ENCODE data around the gene PERP. TPM values are rescaled to one million over a fixed set of nuclear protein-coding genes. Genes with fewer than 3 reads are reported as not detected.

Gene PERP
- total and polyA plus RNA-seq, 2 of the 8 experiments (the other 6 are each of a cell fraction or from before 2014, with no cell fraction given): 21.0 to 26.7 TPM

- no peak overlapping the region for H4K91ac ChIP-seq (replicated peaks; ENCODE audit: insufficient read length, low read length)
- H3K4me3 ChIP-seq (ENCODE audit: extremely low read depth in 1 of 4, insufficient read depth in 2 of 4, low read depth in 3 of 4, low read length in 4 of 4): no peak overlapping the region
- H3K9me3 ChIP-seq (ENCODE audit: insufficient read depth in 2 of 2, low read depth in 1 of 2, low read length in 1 of 2): peaks cover 4 to 9% of the 10 kb centered on the region in 2 experiments; a peak in 3 of 4 replicates
- H3K56ac ChIP-seq (replicated peaks; ENCODE audit: insufficient read length, low read depth, low read length): no peak overlapping the region
- H2AK5ac ChIP-seq (ENCODE audit: low read depth, low read length): no peak overlapping the region
- H3K27me3 ChIP-seq (replicated peaks in 1 of 4; ENCODE audit: control insufficient read depth in 3 of 4, extremely low read depth in 1 of 4, insufficient read depth in 3 of 4, low read length in 3 of 4): no peaks in the 10 kb centered on the region
- H3K4me2 ChIP-seq (ENCODE audit: insufficient read depth in 1 of 2, low read depth in 2 of 2, low read length in 2 of 2): no peak overlapping the region
- no peak overlapping the region for H2BK120ac ChIP-seq (replicated peaks; ENCODE audit: low read depth, low read length)
- H3K4me1 ChIP-seq (replicated peaks in 1 of 4; ENCODE audit: control insufficient read depth in 3 of 4, insufficient read depth in 4 of 4, low read length in 3 of 4): no peaks in the 10 kb centered on the region
- no peak overlapping the region for H4K5ac ChIP-seq (ENCODE audit: insufficient read length, low read depth, low read length)
- no peak overlapping the region for H3K18ac ChIP-seq (ENCODE audit: extremely low read depth, low read length)
- H3K23me2 ChIP-seq (ENCODE audit: low read depth, low read length): no peaks in the 10 kb centered on the region
- no peak overlapping the region for H3K27ac ChIP-seq (ENCODE audit: low read depth, low read length)
- no peak overlapping the region for H2BK15ac ChIP-seq (ENCODE audit: low read length)
- H3K23ac ChIP-seq (ENCODE audit: insufficient read length): no peak overlapping the region
- no peak overlapping the region for H3K14ac ChIP-seq (ENCODE audit: insufficient read length)
- H3K9ac ChIP-seq (replicated peaks in 1 of 4; ENCODE audit: extremely low read depth in 1 of 4, low read depth in 3 of 4, low read length in 3 of 4): no peak overlapping the region
- no peak overlapping the region for H2BK20ac ChIP-seq (ENCODE audit: low read length)
- POLR2A ChIA-PET (ENCODE audit: partially characterized antibody): no interaction called here
- no peak overlapping the region for H2AFZ ChIP-seq (ENCODE audit: low read length)
- no peaks in the 10 kb centered on the region for H3K79me1 ChIP-seq (ENCODE audit: low read depth, low read length)
- no peaks in the 10 kb centered on the region for H4K20me1 ChIP-seq (replicated peaks in 1 of 2; ENCODE audit: control insufficient read depth in 1 of 2, insufficient read depth in 2 of 2, low read length in 2 of 2)
- DNase-seq (ENCODE audit: low read depth in 1 of 2, low spot score in 2 of 2) (no peak), FAIRE-seq (no peak)
- no peaks in the 10 kb centered on the region for H3K79me2 ChIP-seq (ENCODE audit: control insufficient read depth in 1 of 2, insufficient read depth in 2 of 2, low read length in 2 of 2)
- no peak overlapping the region for H2BK5ac ChIP-seq (ENCODE audit: low read depth, low read length)
- H3K36me3 ChIP-seq (ENCODE audit: control insufficient read depth in 2 of 4, insufficient read depth in 4 of 4, low read length in 3 of 4): no peaks in the 10 kb centered on the region; a peak in 1 of 8 replicates
- 94% methylated on average over 1 of the region's 1 CpG; no CpG with 5 or more reads in 1 of the 2 experiments for WGBS, 2 experiments (ENCODE audit: extremely low coverage in 1 of 2, insufficient coverage in 1 of 2, insufficient read length in 1 of 2, insufficient replicate concordance in 2 of 2, low coverage in 1 of 2, low lambda C conversion rate in 2 of 2, missing lambda C conversion rate in 1 of 2)
- no peak overlapping the region for H2BK12ac ChIP-seq (ENCODE audit: low read depth, low read length)
- no peak overlapping the region for H3K4ac ChIP-seq (replicated peaks; ENCODE audit: insufficient read length, low read depth, low read length)
- no peak overlapping the region for H4K8ac ChIP-seq (ENCODE audit: extremely low read depth, insufficient read depth, low read length)
- CTCF ChIA-PET (ENCODE audit: partially characterized antibody): no interaction called here
- TF ChIP-seq CHD2 (IDR thresholded peaks at IDR 0.05; ENCODE audit: low read length): no peak
- no peak for TF ChIP-seq SIX5 (IDR thresholded peaks at IDR 0.05; ENCODE audit: low read depth, low read length)
- TF ChIP-seq E2F6 (IDR thresholded peaks at IDR 0.05): no peak
Measured at GRCh38 chr6:138073264-138073663, 34.0 kb downstream of the PERP start.
